Measurements from ENCODE around the gene ARL10.

- TF ChIP-seq CTCF (IDR thresholded peaks at IDR 0.05): no peak
- no peak for TF ChIP-seq POLR2AphosphoS5 (IDR thresholded peaks at IDR 0.05)
- no peak for TF ChIP-seq POLR2A (IDR thresholded peaks at IDR 0.05)
- no peak for TF ChIP-seq EP300 (IDR thresholded peaks at IDR 0.05)
These were observed 17.4 kb downstream of the ARL10 start for GRCh38 chr5:176382721-176383120.
